ENCODE measurements around the gene SOX5.

GRCh38 chr12:23891115-23891514 lies 58.4 kb downstream of the SOX5 start:
- no peak for TF ChIP-seq CTCF (IDR thresholded peaks at IDR 0.05)
- no peak for TF ChIP-seq POLR2A (IDR thresholded peaks at IDR 0.05)

Data from esophagus squamous epithelium (tissue), 4 donors.